K562 (cell line): Measurements from ENCODE around the gene MED29. TPM values are rescaled to one million over a fixed set of nuclear protein-coding genes. Genes with fewer than 3 reads are reported as not detected.

Experiments used
- CHD1 ChIP-seq: fragments of 200-600 bp; sonication (generic); IDR thresholded peaks from one replicate; pipeline ENCODE4 v1.6.1; 2012; ENCODE audit warnings: mild to moderate bottlenecking, moderate library complexity, low read length, inconsistent platforms
- DPF2 ChIP-seq: fragments of 450-650 bp; IDR thresholded peaks from 2 replicates; pipeline ENCODE4 v1.6.1; 2016
- HDAC3 ChIP-seq: fragments of 450-650 bp; IDR thresholded peaks from 2 replicates; pipeline ENCODE4 v1.6.1; 2018; ENCODE audit warnings: borderline replicate concordance, mild to moderate bottlenecking, moderate library complexity; ENCODE audit not compliant: partially characterized antibody
- MTA1 ChIP-seq: fragments of 450-650 bp; IDR thresholded peaks from 2 replicates; pipeline ENCODE4 v1.6.1; 2017; ENCODE audit warnings: borderline replicate concordance
- NFIC ChIP-seq: fragments of 450-650 bp; IDR thresholded peaks from 2 replicates; pipeline ENCODE4 v1.6.1; 2017; ENCODE audit warnings: mild to moderate bottlenecking, inconsistent platforms
- NR2C1 ChIP-seq, 2 experiments: fragments of 450-650 bp; IDR thresholded peaks; 2 replicates each; pipeline ENCODE4 v1.6.1; 2017; ENCODE audit warnings: mild to moderate bottlenecking in 2 of 2, antibody characterized with exemption in 1 of 2, inconsistent platforms in 1 of 2, missing compliant biosample characterization in 1 of 2, missing genetic modification characterization in 1 of 2
- POLR3A ChIP-seq: IDR thresholded peaks from 2 replicates; pipeline ENCODE4 v1.6.1; 2011; ENCODE audit warnings: borderline replicate concordance, mild to moderate bottlenecking, moderate library complexity; ENCODE audit not compliant: insufficient read length, insufficient read depth; ENCODE audit errors: extremely low read depth
- SETDB1 ChIP-seq: IDR thresholded peaks from one replicate; pipeline ENCODE4 v1.6.1; 2012; ENCODE audit warnings: low read length, control low read depth, inconsistent platforms
- SMARCA4 ChIP-seq: fragments of 450-650 bp; IDR thresholded peaks from 2 replicates; pipeline ENCODE4 v1.6.1; 2016
- TAF7 ChIP-seq: fragments of 450-650 bp; IDR thresholded peaks from 2 replicates; pipeline ENCODE4 v1.6.1; 2016; ENCODE audit warnings: missing genetic modification characterization, missing compliant biosample characterization
- ZKSCAN8 ChIP-seq: fragments of 200-800 bp; sonication (Bioruptor generic); IDR thresholded peaks from 2 replicates; pipeline ENCODE4 v1.6.1; 2016; ENCODE audit warnings: missing genetic modification characterization, missing compliant biosample characterization
- ZNF121 ChIP-seq: sonication (generic); formaldehyde crosslinking; conservative IDR thresholded peaks from 2 replicates; pipeline ENCODE4 v1.8.0; 2022; ENCODE audit warnings: missing genetic modification reagents
- ZNF408 ChIP-seq: fragments of 250-450 bp; sonication (Bioruptor Pico); IDR thresholded peaks from 2 replicates; pipeline ENCODE4 v1.4.0; 2020; ENCODE audit warnings: low read depth, mild to moderate bottlenecking, moderate library complexity
- ZNF436 ChIP-seq: fragments of 250-450, 450-650 bp; sonication (Bioruptor Pico); formaldehyde crosslinking; IDR thresholded peaks from 2 replicates; pipeline ENCODE4 v1.7.0; 2020; ENCODE audit warnings: mild to moderate bottlenecking
- ZNF77 ChIP-seq: fragments of 250-450 bp; sonication (Bioruptor Pico); IDR thresholded peaks from 2 replicates; pipeline ENCODE4 v1.5.0; 2020
- polyA plus RNA-seq, 8 experiments: library from polyadenylated mRNA; depleted of rRNA in 4 of 8; stranded (reverse) in 5 of 8; unstranded in 3 of 8; fragments of >200 nt; fragmentation: Nextera tagmentation in 2 of 8; fragmentation: Illumina TruSeq in 1 of 8; extraction: Ambion mirVana in 2 of 8; extraction: Trizol in 1 of 8; gene quantifications; 2 replicates each; pipeline versions ENCODE4 v1.2.1 to v1.2.3, GENCODE V29; 2011 to 2014; ENCODE audit warnings: inconsistent platforms in 1 of 8, missing spikeins in 1 of 8
- total RNA-seq, 7 experiments: library from RNA; depleted of rRNA in 6 of 7; stranded (reverse); fragments of >200 nt in 6 of 7; fragmentation: Illumina TruSeq in 2 of 7; extraction: Trizol in 2 of 7; gene quantifications; 2 replicates each; pipeline versions ENCODE4 v1.2.1 to v1.2.3, GENCODE V29; 2011 to 2021; ENCODE audit warnings: low replicate concordance in 1 of 7
- TF ChIP-seq, protein P1 (sequence below): sonication (generic); formaldehyde crosslinking; IDR thresholded peaks from 2 replicates; pipeline ENCODE4 v1.8.1; 2023; ENCODE audit warnings: missing genetic modification reagents, mild to moderate bottlenecking, borderline replicate concordance
- TF ChIP-seq, protein P2 (sequence below): IDR thresholded peaks from 2 replicates; pipeline ENCODE4 v1.6.1; 2011; ENCODE audit warnings: borderline replicate concordance, low read depth, mild to moderate bottlenecking, moderate library complexity, low read length; ENCODE audit not compliant: insufficient read depth, poor library complexity, severe bottlenecking
- TF ChIP-seq, protein P3 (sequence below): sonication (generic); formaldehyde crosslinking; IDR thresholded peaks from 2 replicates; pipeline ENCODE4 v1.8.1; 2022; ENCODE audit warnings: missing genetic modification reagents
- TF ChIP-seq, protein P4 (sequence below): sonication (generic); formaldehyde crosslinking; IDR thresholded peaks from 2 replicates; pipeline ENCODE4 v1.8.1; 2023; ENCODE audit warnings: mild to moderate bottlenecking, missing genetic modification reagents

The MED29 gene
- total and polyA plus RNA-seq, 9 of the 15 experiments (the other 6 are each of a cell fraction or from before 2014, with no cell fraction given) = 1.8 to 22.6 (median 12.4) TPM

DNA sequence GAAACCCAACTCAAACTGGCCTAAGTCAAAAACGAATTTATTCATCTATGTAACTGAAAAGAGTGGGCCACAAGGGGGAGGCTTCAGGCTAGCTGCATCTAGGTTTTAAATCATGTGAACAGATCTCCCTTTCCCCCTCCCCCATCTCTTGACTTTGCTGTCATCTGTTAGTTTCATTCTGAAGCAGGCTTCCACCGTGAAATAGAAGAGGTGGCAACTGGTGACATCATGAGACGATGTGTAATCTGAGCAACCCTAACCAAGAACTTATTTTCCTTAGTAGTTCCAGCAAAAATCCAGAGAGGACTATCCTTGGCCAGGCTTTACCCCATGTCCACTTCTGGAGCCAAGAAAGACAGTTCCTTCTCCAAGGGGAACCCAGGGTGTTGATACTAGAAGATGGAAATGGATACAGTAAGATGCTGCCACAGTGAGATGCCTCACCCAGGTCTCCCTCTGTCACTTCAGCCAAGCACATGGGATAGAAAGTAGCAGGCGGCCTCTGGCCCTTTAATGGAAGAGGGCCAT is 39.6 kb upstream of the MED29 start (continued):
- TF ChIP-seq, protein P1, sequence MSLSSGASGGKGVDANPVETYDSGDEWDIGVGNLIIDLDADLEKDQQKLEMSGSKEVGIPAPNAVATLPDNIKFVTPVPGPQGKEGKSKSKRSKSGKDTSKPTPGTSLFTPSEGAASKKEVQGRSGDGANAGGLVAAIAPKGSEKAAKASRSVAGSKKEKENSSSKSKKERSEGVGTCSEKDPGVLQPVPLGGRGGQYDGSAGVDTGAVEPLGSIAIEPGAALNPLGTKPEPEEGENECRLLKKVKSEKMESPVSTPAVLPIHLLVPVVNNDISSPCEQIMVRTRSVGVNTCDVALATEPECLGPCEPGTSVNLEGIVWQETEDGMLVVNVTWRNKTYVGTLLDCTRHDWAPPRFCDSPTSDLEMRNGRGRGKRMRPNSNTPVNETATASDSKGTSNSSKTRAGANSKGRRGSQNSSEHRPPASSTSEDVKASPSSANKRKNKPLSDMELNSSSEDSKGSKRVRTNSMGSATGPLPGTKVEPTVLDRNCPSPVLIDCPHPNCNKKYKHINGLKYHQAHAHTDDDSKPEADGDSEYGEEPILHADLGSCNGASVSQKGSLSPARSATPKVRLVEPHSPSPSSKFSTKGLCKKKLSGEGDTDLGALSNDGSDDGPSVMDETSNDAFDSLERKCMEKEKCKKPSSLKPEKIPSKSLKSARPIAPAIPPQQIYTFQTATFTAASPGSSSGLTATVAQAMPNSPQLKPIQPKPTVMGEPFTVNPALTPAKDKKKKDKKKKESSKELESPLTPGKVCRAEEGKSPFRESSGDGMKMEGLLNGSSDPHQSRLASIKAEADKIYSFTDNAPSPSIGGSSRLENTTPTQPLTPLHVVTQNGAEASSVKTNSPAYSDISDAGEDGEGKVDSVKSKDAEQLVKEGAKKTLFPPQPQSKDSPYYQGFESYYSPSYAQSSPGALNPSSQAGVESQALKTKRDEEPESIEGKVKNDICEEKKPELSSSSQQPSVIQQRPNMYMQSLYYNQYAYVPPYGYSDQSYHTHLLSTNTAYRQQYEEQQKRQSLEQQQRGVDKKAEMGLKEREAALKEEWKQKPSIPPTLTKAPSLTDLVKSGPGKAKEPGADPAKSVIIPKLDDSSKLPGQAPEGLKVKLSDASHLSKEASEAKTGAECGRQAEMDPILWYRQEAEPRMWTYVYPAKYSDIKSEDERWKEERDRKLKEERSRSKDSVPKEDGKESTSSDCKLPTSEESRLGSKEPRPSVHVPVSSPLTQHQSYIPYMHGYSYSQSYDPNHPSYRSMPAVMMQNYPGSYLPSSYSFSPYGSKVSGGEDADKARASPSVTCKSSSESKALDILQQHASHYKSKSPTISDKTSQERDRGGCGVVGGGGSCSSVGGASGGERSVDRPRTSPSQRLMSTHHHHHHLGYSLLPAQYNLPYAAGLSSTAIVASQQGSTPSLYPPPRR (CRISPR knock-in tag) = no peak
- TF ChIP-seq ZNF408 (CRISPR knock-in tag) = no peak
- no peak for TF ChIP-seq ZNF436 (CRISPR knock-in tag)
- TF ChIP-seq TAF7 (tag) = no peak
- TF ChIP-seq SMARCA4 = peak; percentile 46; the same call in 1 of the 2 replicates
- TF ChIP-seq HDAC3 = no peak
- peak; percentile 51; the same call in 1 of the 2 replicates for TF ChIP-seq DPF2
- no peak for TF ChIP-seq ZNF121
- TF ChIP-seq, protein P2, sequence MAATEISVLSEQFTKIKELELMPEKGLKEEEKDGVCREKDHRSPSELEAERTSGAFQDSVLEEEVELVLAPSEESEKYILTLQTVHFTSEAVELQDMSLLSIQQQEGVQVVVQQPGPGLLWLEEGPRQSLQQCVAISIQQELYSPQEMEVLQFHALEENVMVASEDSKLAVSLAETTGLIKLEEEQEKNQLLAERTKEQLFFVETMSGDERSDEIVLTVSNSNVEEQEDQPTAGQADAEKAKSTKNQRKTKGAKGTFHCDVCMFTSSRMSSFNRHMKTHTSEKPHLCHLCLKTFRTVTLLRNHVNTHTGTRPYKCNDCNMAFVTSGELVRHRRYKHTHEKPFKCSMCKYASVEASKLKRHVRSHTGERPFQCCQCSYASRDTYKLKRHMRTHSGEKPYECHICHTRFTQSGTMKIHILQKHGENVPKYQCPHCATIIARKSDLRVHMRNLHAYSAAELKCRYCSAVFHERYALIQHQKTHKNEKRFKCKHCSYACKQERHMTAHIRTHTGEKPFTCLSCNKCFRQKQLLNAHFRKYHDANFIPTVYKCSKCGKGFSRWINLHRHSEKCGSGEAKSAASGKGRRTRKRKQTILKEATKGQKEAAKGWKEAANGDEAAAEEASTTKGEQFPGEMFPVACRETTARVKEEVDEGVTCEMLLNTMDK = peak; percentile 59
- no peak for TF ChIP-seq ZKSCAN8 (CRISPR knock-in tag)
- TF ChIP-seq, protein P3, sequence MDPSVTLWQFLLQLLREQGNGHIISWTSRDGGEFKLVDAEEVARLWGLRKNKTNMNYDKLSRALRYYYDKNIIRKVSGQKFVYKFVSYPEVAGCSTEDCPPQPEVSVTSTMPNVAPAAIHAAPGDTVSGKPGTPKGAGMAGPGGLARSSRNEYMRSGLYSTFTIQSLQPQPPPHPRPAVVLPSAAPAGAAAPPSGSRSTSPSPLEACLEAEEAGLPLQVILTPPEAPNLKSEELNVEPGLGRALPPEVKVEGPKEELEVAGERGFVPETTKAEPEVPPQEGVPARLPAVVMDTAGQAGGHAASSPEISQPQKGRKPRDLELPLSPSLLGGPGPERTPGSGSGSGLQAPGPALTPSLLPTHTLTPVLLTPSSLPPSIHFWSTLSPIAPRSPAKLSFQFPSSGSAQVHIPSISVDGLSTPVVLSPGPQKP = no peak
- TF ChIP-seq POLR3A = no peak
- no peak for TF ChIP-seq SETDB1
- TF ChIP-seq NR2C1 (IDR thresholded peaks at IDR 0.05) = no peak
- TF ChIP-seq NR2C1 (tag; IDR thresholded peaks at IDR 0.05) = no peak
- TF ChIP-seq ZNF77 = no peak
- TF ChIP-seq MTA1 = no peak
- TF ChIP-seq CHD1 = no peak
- no peak for TF ChIP-seq NFIC
- TF ChIP-seq, protein P4, sequence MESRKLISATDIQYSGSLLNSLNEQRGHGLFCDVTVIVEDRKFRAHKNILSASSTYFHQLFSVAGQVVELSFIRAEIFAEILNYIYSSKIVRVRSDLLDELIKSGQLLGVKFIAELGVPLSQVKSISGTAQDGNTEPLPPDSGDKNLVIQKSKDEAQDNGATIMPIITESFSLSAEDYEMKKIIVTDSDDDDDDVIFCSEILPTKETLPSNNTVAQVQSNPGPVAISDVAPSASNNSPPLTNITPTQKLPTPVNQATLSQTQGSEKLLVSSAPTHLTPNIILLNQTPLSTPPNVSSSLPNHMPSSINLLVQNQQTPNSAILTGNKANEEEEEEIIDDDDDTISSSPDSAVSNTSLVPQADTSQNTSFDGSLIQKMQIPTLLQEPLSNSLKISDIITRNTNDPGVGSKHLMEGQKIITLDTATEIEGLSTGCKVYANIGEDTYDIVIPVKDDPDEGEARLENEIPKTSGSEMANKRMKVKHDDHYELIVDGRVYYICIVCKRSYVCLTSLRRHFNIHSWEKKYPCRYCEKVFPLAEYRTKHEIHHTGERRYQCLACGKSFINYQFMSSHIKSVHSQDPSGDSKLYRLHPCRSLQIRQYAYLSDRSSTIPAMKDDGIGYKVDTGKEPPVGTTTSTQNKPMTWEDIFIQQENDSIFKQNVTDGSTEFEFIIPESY (CRISPR knock-in tag) = no peak
